Activated CD4-positive, alpha-beta T cell treated with anti-CD3 and anti-CD28 coated beads for 48 hours (primary cell): ENCODE data around the gene FOXK2.

Experiments used
- DNase-seq: peaks from one replicate; pipeline ENCODE4 v3.0.0-alpha.2; 2020

Gene FOXK2

GRCh38 chr17:82518826-82519810 is at the start of gene FOXK2:
FOXK2 (plus strand) TSS chr17:82519732; CDS start chr17:82519889, 157 bp downstream.
- peak; percentile 94 for DNase-seq

DNA sequence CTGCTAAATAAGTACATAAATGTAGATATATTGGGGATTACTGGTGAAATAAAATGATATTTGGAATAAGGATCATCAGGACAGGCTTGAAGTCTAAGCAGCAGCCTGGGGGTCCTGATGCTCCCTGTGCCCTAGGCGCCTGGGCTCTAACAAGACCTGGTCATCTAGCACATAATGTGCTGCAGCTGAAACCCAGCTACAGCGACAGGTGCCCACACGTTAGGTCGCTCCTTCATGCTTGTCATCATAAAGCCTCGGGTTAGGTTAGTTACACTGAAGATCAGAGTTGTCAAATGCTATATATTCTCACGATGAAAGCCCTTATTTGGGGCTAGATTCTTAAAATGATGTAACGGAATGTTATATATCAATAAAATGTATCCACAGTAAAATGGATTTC is 49.5 kb upstream of the FOXK2 start:
- no peak for DNase-seq

- DNase-seq = no peak
Measured at GRCh38 chr17:82474223-82475010, 45.1 kb upstream of the FOXK2 start.

DNA sequence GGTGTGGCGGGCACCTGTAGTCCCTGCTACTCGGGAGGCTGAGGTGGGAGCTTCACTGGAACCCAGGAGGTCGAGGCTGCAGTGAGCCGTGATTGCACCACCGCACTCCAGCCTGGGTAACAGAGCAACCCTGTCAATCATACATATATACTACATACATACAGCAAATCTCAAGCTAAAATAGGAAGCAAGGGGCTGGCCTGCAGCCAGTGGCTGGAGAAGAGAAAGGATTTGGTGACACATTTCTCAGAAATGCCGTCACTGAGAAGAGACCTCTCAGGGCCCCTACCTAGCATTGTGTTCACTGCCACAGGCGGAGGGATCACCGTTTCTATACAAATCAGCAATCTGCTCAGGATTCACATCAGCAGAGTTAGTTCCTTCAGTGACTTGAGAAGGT is 44.1 kb upstream of the FOXK2 start:
- DNase-seq = no peak

GRCh38 chr17:82477934-82478333 is 41.6 kb upstream of the FOXK2 start:
- no peak for DNase-seq

DNA sequence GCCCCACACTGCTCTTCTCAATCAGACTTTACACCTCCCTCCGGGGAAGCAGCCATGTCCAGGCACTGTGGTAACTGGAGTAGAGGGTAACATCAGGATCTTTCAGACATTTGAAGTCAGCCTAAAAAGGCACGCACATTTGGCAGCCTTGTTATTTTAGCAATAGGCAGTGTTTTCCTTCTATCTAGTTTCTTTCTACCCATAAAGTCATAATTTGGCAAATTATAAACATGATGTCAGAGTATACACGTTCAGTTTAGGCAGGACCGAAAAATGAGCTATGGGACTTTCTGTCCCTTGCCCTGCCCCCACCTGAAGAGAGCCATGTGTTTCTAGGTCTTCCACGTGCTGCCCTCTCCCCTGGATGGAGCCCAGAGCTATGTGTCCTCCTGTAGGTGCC is 39.9 kb upstream of the FOXK2 start:
- DNase-seq = no peak

- DNase-seq = no peak
Measured at GRCh38 chr17:82480318-82480717, 39.2 kb upstream of the FOXK2 start.

DNA sequence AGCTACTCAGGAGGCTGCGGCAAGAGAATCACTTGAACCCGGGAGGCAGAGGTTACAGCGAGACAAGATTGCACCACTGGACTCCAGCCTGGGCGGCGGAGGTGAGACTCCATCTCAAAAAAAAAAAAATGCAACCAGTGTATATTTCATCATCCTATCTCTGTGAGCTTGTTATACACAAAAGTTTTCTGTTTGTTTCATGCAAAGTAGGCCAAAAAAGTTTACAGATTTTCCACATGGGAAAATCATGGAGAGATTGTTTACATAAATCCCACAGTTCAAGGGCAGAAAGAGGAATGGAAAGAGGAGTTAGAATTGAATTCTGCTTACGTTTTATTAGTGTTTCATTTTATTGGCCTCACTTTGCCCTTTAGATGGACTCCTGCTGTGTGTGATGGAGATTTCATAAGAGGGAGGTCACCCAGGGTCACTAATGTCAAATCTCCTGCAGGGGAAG is 36.3 kb upstream of the FOXK2 start:
- no peak for DNase-seq

- no peak for DNase-seq
Measured at GRCh38 chr17:82483836-82484235, 35.7 kb upstream of the FOXK2 start.

DNA sequence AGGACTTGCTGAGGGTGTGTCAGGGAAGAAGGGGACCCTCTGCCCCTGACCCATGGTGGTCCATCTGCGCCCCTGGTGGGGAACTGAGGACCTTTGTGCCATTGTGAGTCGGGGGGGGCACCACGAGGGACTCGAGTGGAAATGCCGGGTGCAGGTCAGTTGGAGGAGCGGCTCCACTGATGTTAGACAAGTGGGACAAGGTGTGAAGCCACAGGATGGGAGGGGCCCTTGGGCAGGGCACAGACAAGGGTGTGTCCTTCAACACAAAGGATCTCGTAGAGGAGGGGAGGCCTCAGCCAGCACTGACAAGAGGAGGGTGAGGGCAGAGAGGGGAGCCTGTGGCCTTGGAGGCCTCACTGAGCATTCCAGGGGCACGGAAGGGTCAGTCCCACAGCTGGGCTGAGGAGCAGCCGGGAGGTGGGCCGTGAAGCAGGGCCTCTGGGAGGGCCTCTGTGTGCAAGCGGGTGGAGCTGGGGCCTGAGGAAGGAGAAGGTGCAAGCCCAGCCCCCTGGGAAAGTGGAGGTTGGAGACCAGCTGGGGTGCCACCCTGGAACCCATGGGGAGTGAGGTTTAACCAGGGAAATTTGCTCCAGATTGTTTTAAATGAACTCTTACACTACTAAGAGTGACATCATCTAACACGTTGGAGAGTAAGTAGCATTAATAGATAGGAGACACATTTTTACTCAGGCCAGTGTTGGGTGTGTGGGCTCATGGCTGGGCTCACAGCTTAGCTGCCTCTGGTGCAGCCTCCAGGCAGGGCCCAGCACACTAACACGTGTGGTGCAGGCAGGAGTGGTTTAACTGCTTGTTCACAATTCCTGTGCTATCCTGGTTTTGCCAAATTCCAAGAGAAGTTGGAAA is 33.1 kb upstream of the FOXK2 start:
- no peak for DNase-seq

DNA sequence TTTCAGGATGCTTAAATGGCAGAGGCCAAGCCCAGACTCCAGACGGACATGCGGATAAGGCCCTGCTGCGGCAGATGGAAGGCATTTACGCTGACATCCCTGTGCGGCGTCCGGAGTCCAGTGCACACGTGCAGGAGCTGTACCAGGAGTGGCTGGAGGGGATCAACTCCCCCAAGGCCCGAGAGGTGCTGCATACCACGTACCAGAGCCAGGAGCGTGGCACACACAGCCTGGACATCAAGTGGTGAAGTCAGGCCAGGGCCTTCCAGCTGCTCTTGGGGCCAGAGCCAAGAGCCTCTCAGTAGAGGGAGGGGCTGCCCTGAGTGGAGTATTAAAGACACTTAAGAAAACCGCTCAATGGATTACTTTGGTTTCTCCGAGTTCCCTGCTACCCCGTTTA is 31.6 kb upstream of the FOXK2 start:
- no peak for DNase-seq

GRCh38 chr17:82489117-82489516 is 30.4 kb upstream of the FOXK2 start:
- DNase-seq = no peak

- DNase-seq = no peak
Measured at GRCh38 chr17:82489851-82490511, 29.6 kb upstream of the FOXK2 start.

DNA sequence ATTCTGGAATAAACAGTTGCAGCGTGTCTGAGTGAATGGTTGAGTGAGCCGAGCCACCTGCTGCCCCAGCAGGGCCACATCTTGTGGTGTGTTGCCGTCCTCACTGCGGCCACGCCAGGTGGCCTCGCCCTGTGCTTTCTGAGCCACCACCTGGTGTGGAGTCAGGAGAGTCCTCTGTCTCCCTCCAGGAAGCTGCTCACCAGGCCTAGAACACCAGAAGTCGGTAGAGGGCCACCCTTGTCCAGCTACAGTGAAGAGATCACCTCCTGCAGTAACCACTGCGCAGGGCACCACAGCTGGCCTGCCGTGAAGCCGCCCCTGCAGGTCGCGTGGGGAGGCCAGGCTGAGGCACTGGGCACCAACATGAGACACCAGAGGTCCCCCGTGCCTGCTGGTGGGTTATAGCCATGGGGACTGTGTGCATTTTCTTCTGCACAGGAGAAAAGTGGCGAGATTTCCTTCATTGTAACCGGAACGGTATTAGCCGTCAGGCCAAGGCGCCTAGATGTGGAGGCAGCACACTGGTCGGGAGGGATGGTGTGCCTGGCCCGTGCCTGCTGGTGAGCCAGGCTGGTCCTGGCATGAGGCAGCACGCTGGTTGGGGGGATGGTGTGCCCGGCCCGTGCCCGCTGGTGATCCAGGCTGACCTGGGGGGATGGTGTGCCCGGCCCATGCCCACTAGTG is 28.9 kb upstream of the FOXK2 start:
- no peak for DNase-seq

DNA sequence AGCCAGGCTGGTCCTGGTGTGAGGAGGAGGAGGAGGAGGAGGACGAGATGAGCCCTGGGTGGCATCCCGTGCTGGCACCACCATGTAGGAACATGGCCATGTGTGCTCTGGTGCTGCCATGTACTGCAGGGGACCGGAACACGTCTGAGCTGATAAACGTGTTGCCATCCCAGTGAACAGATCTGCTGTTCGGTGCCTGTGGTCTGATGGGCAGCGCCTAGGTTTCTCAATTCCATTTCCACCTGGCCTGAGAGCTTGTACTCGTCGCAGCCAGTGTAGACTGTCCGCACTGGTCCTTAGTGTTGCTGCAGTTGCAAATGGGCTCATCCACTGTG is 28.4 kb upstream of the FOXK2 start:
- DNase-seq = no peak

GRCh38 chr17:82491533-82491932 is 28.0 kb upstream of the FOXK2 start:
- DNase-seq = no peak

DNA sequence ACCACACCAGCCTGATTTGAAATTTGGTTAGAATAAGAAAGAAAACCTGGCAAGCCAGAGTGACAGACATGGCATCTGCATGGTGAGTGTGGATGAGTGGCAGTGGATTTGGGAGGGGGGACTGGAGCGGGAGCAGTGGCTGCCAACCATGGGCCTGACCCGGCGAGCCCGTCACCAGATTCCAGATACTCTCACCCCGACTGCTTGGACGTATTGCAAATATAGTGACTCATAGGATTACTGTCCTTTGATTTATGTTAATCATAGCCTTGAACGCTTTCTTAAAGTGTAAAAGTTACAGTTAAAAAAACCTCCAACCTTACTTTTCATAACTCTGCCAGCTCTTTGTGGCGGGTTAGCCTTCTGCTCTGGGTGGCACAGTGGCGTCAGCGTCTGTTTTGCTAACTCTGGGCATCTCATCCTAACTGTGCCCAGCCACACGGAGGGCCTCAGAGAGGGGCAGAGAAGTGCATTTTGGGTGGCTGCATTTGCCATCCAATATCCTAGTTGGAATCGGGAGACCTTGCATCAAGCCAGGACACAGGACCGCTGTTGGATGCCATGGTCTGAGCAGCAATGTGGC is 26.8 kb upstream of the FOXK2 start:
- no peak for DNase-seq

DNA sequence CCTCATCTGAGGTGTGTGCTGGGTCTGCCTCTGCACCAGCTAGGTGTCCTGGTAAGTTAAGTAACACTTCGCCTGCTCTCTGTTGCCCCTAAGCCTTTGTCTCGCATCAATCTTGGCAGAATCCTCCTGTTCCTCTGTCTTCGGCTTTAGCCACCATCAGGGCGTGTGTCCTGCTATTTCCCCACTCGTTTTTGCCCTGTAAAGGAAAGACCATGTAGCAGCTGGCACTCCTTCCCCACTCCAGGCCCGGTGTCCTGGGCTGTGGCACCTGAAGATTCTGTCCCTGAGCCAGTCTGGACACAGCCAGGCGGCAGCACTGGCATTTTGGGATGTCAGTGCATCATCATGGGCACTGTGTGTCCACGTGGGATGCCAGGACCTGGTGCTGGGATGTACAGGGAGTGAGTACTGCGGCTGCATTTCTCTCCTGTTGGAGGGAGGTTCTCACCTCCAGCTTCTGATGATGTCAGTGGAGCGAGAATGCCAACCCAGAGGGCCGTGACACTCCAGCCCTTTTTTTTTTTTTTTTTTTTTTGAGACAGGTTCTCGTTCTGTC is 26.2 kb upstream of the FOXK2 start:
- DNase-seq = no peak

GRCh38 chr17:82494236-82495055 is 25.1 kb upstream of the FOXK2 start:
- DNase-seq = peak; percentile 91
